ENCODE results near the gene ATG13.

ATG13 gene

DNA sequence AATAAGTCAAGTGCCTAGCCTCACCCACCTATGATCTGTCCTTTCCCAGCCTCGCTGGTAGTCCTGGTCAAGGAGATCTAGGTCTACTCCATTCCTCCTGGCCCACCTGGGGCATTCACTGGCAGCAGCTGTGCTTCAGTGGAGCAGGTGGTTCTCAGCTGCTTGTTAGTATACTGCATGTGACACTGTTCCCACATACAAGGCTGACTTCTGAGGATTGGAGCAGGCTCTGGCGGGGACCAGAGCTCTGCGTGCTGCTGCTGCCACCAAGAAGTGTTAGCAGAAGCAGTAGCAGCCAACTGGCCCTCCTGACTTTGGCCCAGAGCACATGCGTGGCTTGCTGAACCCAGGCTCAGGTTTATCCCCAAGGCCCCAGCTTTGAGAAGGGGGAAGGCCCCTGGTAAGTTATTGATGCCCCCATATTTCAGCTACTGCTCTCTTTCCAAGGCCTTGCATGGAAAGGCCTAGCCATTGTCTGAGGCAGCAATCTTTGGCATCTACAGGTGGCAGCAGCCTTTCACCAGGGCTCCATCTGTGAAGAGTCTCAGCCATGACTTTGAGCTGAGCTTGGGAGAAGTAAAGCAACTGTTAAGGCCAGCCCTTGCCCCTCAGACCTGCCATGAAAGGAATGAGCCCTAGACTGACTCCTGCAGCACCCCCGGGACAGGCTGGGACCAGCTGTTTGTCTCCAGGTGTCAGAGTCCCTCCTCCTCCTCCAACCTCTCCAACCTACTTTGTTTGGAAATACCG, 56.5 kb downstream of the ATG13 start:
- TF ChIP-seq CTCF (IDR thresholded peaks at IDR 0.05; ENCODE audit: low read depth, low read length): no peak
- DNase-seq (ENCODE audit: low read depth in 2 of 2): no peak
- no peak overlapping the region for H3K4me3 ChIP-seq (replicated peaks in 1 of 2; ENCODE audit: low read depth in 2 of 2, low read length in 2 of 2)

GRCh38 chr11:46674463-46675287, 57.3 kb downstream of the ATG13 start:
- no peak for TF ChIP-seq CTCF (IDR thresholded peaks at IDR 0.05; ENCODE audit: low read depth, low read length)
- no peak overlapping the region for H3K4me3 ChIP-seq (replicated peaks in 1 of 2; ENCODE audit: low read depth in 2 of 2, low read length in 2 of 2)

DNA sequence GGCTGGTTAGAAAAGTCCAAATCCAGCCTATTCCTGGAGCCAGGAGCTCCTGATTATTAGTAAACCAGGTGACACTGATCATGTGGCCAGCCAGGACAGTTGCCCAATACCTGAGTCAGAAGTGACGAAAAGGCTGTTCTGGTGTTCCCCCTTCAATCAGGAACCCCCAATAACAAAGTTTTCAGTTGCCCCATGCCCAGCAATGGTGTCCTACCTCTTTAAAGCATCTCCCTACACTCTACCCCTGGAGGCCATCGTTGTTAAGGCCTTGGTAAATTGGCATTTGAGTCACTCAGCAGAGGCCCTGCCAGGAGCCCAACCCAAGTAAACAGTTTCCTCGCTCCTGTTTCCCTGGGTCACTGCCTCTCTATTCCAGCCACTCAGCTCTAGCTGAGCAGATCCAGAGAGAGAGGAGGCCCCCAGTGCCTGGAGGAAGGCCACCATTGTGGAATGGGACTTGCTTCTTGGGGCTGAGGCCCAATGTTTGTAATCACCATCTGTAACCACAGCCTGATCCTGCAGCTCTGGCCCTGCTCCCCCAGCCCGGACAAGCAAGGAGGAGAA, 58.0 kb downstream of the ATG13 start:
- TF ChIP-seq CTCF (IDR thresholded peaks at IDR 0.05; ENCODE audit: low read depth, low read length): peak; percentile 26
- DNase-seq (ENCODE audit: low read depth in 2 of 2): peak; percentile 76
- no peak overlapping the region for H3K4me3 ChIP-seq (replicated peaks in 1 of 2; ENCODE audit: low read depth in 2 of 2, low read length in 2 of 2)

More at GRCh38 chr11:46674463-46675287, 57.3 kb downstream of the ATG13 start:
- peak in 1 of 2 donors; percentile 51 for DNase-seq (ENCODE audit: low read depth in 2 of 2)

GRCh38 chr11:46675949-46676348, 58.6 kb downstream of the ATG13 start:
- no peak for DNase-seq (ENCODE audit: low read depth in 2 of 2)
- no peak for TF ChIP-seq CTCF (IDR thresholded peaks at IDR 0.05; ENCODE audit: low read depth, low read length)
- H3K4me3 ChIP-seq (replicated peaks in 1 of 2; ENCODE audit: low read depth in 2 of 2, low read length in 2 of 2): no peak overlapping the region

GRCh38 chr11:46676436-46677158, 59.2 kb downstream of the ATG13 start:
- no peak for DNase-seq (ENCODE audit: low read depth in 2 of 2)
- H3K4me3 ChIP-seq (replicated peaks in 1 of 2; ENCODE audit: low read depth in 2 of 2, low read length in 2 of 2): no peak overlapping the region
- TF ChIP-seq CTCF (IDR thresholded peaks at IDR 0.05; ENCODE audit: low read depth, low read length): no peak

GRCh38 chr11:46677169-46677568, 59.8 kb downstream of the ATG13 start:
- no peak for DNase-seq (ENCODE audit: low read depth in 2 of 2)
- H3K4me3 ChIP-seq (replicated peaks in 1 of 2; ENCODE audit: low read depth in 2 of 2, low read length in 2 of 2): no peak overlapping the region
- no peak for TF ChIP-seq CTCF (IDR thresholded peaks at IDR 0.05; ENCODE audit: low read depth, low read length)

Measured in cardiac fibroblast (primary cell).